T-helper 1 cell treated with Interleukin-12 subunit alpha and Interleukin-12 subunit beta and Interleukin-4 antibody, amounts not matched to agents 30 ng/mL and 1 ng/mL, for 36 hours (primary cell): ENCODE results near the gene MINDY4. TPM values are rescaled to one million over a fixed set of nuclear protein-coding genes. Genes with fewer than 3 reads are reported as not detected.

Experiments
- intact Hi-C: fragments of 100-400 bp; cut with micrococcal nuclease; formaldehyde crosslinking; loops from one replicate; pipeline ENCODE4 v1.15.1; 2024
- total RNA-seq: library from RNA; stranded (reverse); gene quantifications from 2 replicates; pipeline ENCODE4 v1.2.3, GENCODE V29; 2022

Gene MINDY4
- total RNA-seq, 1 donor from 2014 or later, result 0.78 TPM

- intact Hi-C loops, result loop anchor here (1.0 to 5.0 kb wide), 4 partner anchors 25 to 744 kb away; partner anchors contain the start of genes FKBP14, GARS1 and PLEKHA8
Observed at GRCh38 chr7:30770845-30771173, 408 bp upstream of the MINDY4 start.

- intact Hi-C loops, result loop anchor here (1.0 to 5.0 kb wide), 4 partner anchors 24 to 745 kb away; partner anchors contain the start of genes FKBP14, GARS1 and PLEKHA8
Observed at GRCh38 chr7:30771880-30772425, 736 bp downstream of the MINDY4 start.

- intact Hi-C loops, result loop anchor here (5.0 kb wide), 1 partner anchor 746 kb away; the partner anchor contains the start of genes FKBP14 and PLEKHA8
Observed at GRCh38 chr7:30772984-30773383, 1.8 kb downstream of the MINDY4 start.

- intact Hi-C loops, result no loop called here
Observed at GRCh38 chr7:30775992-30776391, 4.8 kb downstream of the MINDY4 start.

- intact Hi-C loops, result no loop called here
Observed at GRCh38 chr7:30776971-30777370, 5.8 kb downstream of the MINDY4 start.

GRCh38 chr7:30778255-30779025 is 7.2 kb downstream of the MINDY4 start:
- intact Hi-C loops, result no loop called here

GRCh38 chr7:30779574-30779973 is 8.4 kb downstream of the MINDY4 start:
- intact Hi-C loops, result no loop called here

GRCh38 chr7:30780941-30781340 is 9.7 kb downstream of the MINDY4 start:
- intact Hi-C loops, result no loop called here

- intact Hi-C loops, result no loop called here
Observed at GRCh38 chr7:30782690-30783089, 11.5 kb downstream of the MINDY4 start.

- intact Hi-C loops, result no loop called here
Observed at GRCh38 chr7:30785786-30786185, 14.6 kb downstream of the MINDY4 start.

GRCh38 chr7:30787486-30787885 is 16.3 kb downstream of the MINDY4 start:
- intact Hi-C loops, result no loop called here

GRCh38 chr7:30788640-30789333 is 17.6 kb downstream of the MINDY4 start:
- intact Hi-C loops, result no loop called here

- intact Hi-C loops, result no loop called here
Observed at GRCh38 chr7:30789334-30789711, 18.1 kb downstream of the MINDY4 start.

GRCh38 chr7:30790356-30790755 is 19.1 kb downstream of the MINDY4 start:
- intact Hi-C loops, result no loop called here

- intact Hi-C loops, result no loop called here
Observed at GRCh38 chr7:30791114-30791513, 19.9 kb downstream of the MINDY4 start.

GRCh38 chr7:30795161-30795948 is 24.1 kb downstream of the MINDY4 start:
- intact Hi-C loops, result no loop called here

GRCh38 chr7:30796105-30796869 is 25.1 kb downstream of the MINDY4 start:
- intact Hi-C loops, result loop anchor here (1.0 kb wide), 1 partner anchor 25 kb away; the partner anchor contains the start of gene MINDY4

- intact Hi-C loops, result no loop called here
Observed at GRCh38 chr7:30797176-30798040, 26.2 kb downstream of the MINDY4 start.

- intact Hi-C loops, result no loop called here
Observed at GRCh38 chr7:30799206-30799975, 28.2 kb downstream of the MINDY4 start.
